GM12878 (cell line): Measurements from ENCODE around the gene GREB1. TPM values are rescaled to one million over a fixed set of nuclear protein-coding genes. Genes with fewer than 3 reads are reported as not detected.

Source experiments
- ATAC-seq: fragments of 200-7000 bp; cut with Tn5 transposase; 3 replicates; pipeline ENCODE4 v1.9.1; 2020; ENCODE audit warnings: mild to moderate bottlenecking, moderate library complexity
- BruUV-seq: library from RNA; stranded (reverse); fragments of 400-500 nt; replicated peaks from 2 replicates; lab custom pipeline; 2021; lab: Mats Ljungman, UMichigan
- CTCF ChIA-PET: fragments of 300-600 bp; sonication (Branson Sonifier 250); formaldehyde crosslinking; extraction: SDS; loops from one replicate; lab custom pipeline; 2021; ENCODE audit warnings: inconsistent platforms; lab: Yijun Ruan, JAX
- POLR2A ChIA-PET: fragments of 350-600 bp; formaldehyde crosslinking; extraction: SDS; loops from one replicate; lab custom pipeline; 2021; ENCODE audit warnings: inconsistent platforms; lab: Charles Lee
- RAD21 ChIA-PET: fragments of 300-600 bp; sonication (Branson Sonifier 250); formaldehyde crosslinking; loops from one replicate; lab custom pipeline; 2023; ENCODE audit warnings: antibody characterized with exemption; ENCODE audit not compliant: unreplicated experiment; lab: Charles Lee
- SMC1A ChIA-PET: fragments of 300-600 bp; sonication (Branson Sonifier 250); formaldehyde crosslinking; loops from one replicate; lab custom pipeline; 2023; ENCODE audit not compliant: unreplicated experiment, uncharacterized antibody; lab: Charles Lee
- DNase-seq: peaks from one replicate; pipeline ENCODE4 v3.0.0-alpha.2; 2011; ENCODE audit warnings: low read depth, low spot score
- FAIRE-seq: peaks from 3 replicates; lab custom pipeline; 2011; peaks lifted over from hg19 to GRCh38; lab: Jason Lieb, UNC
- H2AFZ ChIP-seq: 2 replicates; pipeline ENCODE4 v1.6.0; 2011; ENCODE audit warnings: low read depth, low read length, control low read depth; ENCODE audit not compliant: control insufficient read depth
- H3K27ac ChIP-seq: 2 replicates; pipeline ENCODE4 v1.5.1; 2011; ENCODE audit warnings: control low read depth; ENCODE audit not compliant: control insufficient read depth, insufficient read depth
- H3K27me3 ChIP-seq, 2 experiments: replicated peaks in 1 of 2; 2 replicates each; pipeline versions ENCODE4 v1.6.0 to v1.6.1; 2011; ENCODE audit warnings: low read length in 1 of 2; ENCODE audit not compliant: control insufficient read depth in 2 of 2, insufficient read depth in 2 of 2
- H3K36me3 ChIP-seq, 2 experiments: 2 replicates each; pipeline ENCODE4 v1.5.1; 2011; ENCODE audit warnings: low read length in 1 of 2; ENCODE audit not compliant: control insufficient read depth in 2 of 2, insufficient read depth in 2 of 2
- H3K4me1 ChIP-seq: 2 replicates; pipeline ENCODE4 v1.6.1; 2011; ENCODE audit warnings: mild to moderate bottlenecking, low read length, moderate library complexity, mixed read lengths; ENCODE audit not compliant: control insufficient read depth, insufficient read depth
- H3K4me2 ChIP-seq: 2 replicates; pipeline ENCODE4 v1.6.0; 2011; ENCODE audit warnings: control low read depth; ENCODE audit not compliant: control insufficient read depth, insufficient read depth
- H3K4me3 ChIP-seq: fragments of 200-600 bp; sonication (generic); 2 replicates; pipeline ENCODE4 v1.5.1; 2016
- H3K79me2 ChIP-seq: 2 replicates; pipeline ENCODE4 v1.6.0; 2011; ENCODE audit warnings: low read length; ENCODE audit not compliant: control insufficient read depth, insufficient read depth
- H3K9ac ChIP-seq: 2 replicates; pipeline ENCODE4 v1.8.0; 2011; ENCODE audit warnings: low read length, control low read depth, mixed read lengths; ENCODE audit not compliant: control insufficient read depth, insufficient read depth
- H3K9me3 ChIP-seq: replicated peaks from 3 replicates; pipeline ENCODE4 v1.5.1; 2011; ENCODE audit warnings: mild to moderate bottlenecking, low read length; ENCODE audit not compliant: control insufficient read depth, insufficient read depth
- H4K20me1 ChIP-seq: 2 replicates; pipeline ENCODE4 v1.6.0; 2011; ENCODE audit not compliant: control insufficient read depth, insufficient read depth
- BHLHE40 ChIP-seq, 2 experiments: fragments of 450-650 bp in 1 of 2; IDR thresholded peaks; 2 replicates each; pipeline ENCODE4 v1.6.1; 2011 to 2017; ENCODE audit warnings: low read depth in 2 of 2, borderline replicate concordance in 1 of 2, improper control_type of control experiment in 1 of 2, low read length in 1 of 2, mild to moderate bottlenecking in 1 of 2
- CBX3 ChIP-seq: fragments of 200-600 bp; sonication (generic); IDR thresholded peaks from 2 replicates; pipeline ENCODE4 v1.6.1; 2016; ENCODE audit warnings: low read depth, borderline replicate concordance
- CBX5 ChIP-seq: sonication (generic); IDR thresholded peaks from 2 replicates; pipeline ENCODE4 v1.6.1; 2016; ENCODE audit warnings: low read depth, moderate library complexity, mild to moderate bottlenecking, inconsistent platforms
- HDGF ChIP-seq: fragments of 450-650 bp; IDR thresholded peaks from 2 replicates; pipeline ENCODE4 v1.6.1; 2016; ENCODE audit warnings: antibody characterized with exemption
- JUND ChIP-seq: IDR thresholded peaks from 2 replicates; pipeline ENCODE4 v1.6.1; 2012; ENCODE audit warnings: low read depth, mild to moderate bottlenecking, low read length, improper control_type of control experiment, moderate library complexity
- NBN ChIP-seq: fragments of 450-650 bp; IDR thresholded peaks from 2 replicates; pipeline ENCODE4 v1.6.1; 2016
- NRF1 ChIP-seq: conservative IDR thresholded peaks from 2 replicates; pipeline ENCODE4 v1.6.1; 2011; ENCODE audit warnings: mild to moderate bottlenecking, low read depth, low read length, improper control_type of control experiment
- RCOR1 ChIP-seq: conservative IDR thresholded peaks from 2 replicates; pipeline ENCODE4 v1.6.1; 2012; ENCODE audit warnings: low read depth, low read length, improper control_type of control experiment
- SMC3 ChIP-seq: IDR thresholded peaks from 2 replicates; pipeline ENCODE4 v1.6.1; 2011; ENCODE audit warnings: low read length, improper control_type of control experiment, borderline replicate concordance
- SRF ChIP-seq, 2 experiments: IDR thresholded peaks; 2 replicates each; pipeline ENCODE4 v1.6.1; 2011; ENCODE audit warnings: low read depth in 2 of 2, low read length in 2 of 2, mild to moderate bottlenecking in 1 of 2, moderate library complexity in 1 of 2
- STAT3 ChIP-seq: IDR thresholded peaks from 2 replicates; pipeline ENCODE4 v1.6.1; 2011; ENCODE audit warnings: low read depth, low read length, improper control_type of control experiment
- SUPT20H ChIP-seq: IDR thresholded peaks from 2 replicates; pipeline ENCODE4 v1.6.1; 2011; ENCODE audit warnings: low read depth, mild to moderate bottlenecking, low read length, moderate library complexity, borderline replicate concordance; ENCODE audit not compliant: control insufficient read depth
- TBL1XR1 ChIP-seq: IDR thresholded peaks from 2 replicates; pipeline ENCODE4 v1.6.1; 2012; ENCODE audit warnings: low read depth, low read length, improper control_type of control experiment
- YBX1 ChIP-seq: fragments of 450-650 bp; IDR thresholded peaks from 2 replicates; pipeline ENCODE4 v1.6.1; 2016; ENCODE audit warnings: antibody characterized with exemption
- ZNF217 ChIP-seq: fragments of 450-650 bp; IDR thresholded peaks from 2 replicates; pipeline ENCODE4 v1.6.1; 2017; ENCODE audit warnings: antibody characterized with exemption, mild to moderate bottlenecking
- WGBS: methylation state at CpG from one replicate; pipeline ENCODE4 v1.1.6; 2016; ENCODE audit warnings: low lambda C conversion rate; ENCODE audit not compliant: insufficient replicate concordance, insufficient coverage; ENCODE audit errors: missing lambda C conversion rate; 5-methylcytosine and 5-hydroxymethylcytosine counted together
- in situ Hi-C: fragments of 300-500 bp; cut with MboI; formaldehyde crosslinking; loops from 9 replicates; pipeline ENCODE4 v1.14.3; 2018; ENCODE audit warnings: mixed read lengths
- intact Hi-C: fragments of 100-400 bp; cut with micrococcal nuclease; formaldehyde crosslinking; loops from one replicate; pipeline ENCODE4 v1.14.2; 2022; ENCODE audit not compliant: unreplicated experiment
- polyA plus RNA-seq, 11 experiments: library from polyadenylated mRNA; depleted of rRNA in 4 of 11; unstranded in 6 of 11; stranded (reverse) in 5 of 11; fragments of >200 nt; fragmentation: Nextera tagmentation in 4 of 11; fragmentation: Illumina TruSeq in 1 of 11; extraction: Ambion mirVana in 4 of 11; extraction: Trizol in 1 of 11; gene quantifications; 1 replicate in 1 of 11; 2 replicates in 10 of 11; pipeline versions ENCODE4 v1.2.1 to v1.2.3, GENCODE V29; 2011 to 2016; ENCODE audit warnings: inconsistent platforms in 2 of 11, missing spikeins in 2 of 11, low read depth in 1 of 11
- total RNA-seq, 4 experiments: library from RNA; depleted of rRNA in 3 of 4; stranded (reverse); fragments of >200 nt in 3 of 4; fragmentation: Illumina TruSeq in 1 of 4; extraction: Trizol in 1 of 4; gene quantifications; 2 replicates each; pipeline versions ENCODE4 v1.2.1 to v1.2.3, GENCODE V29; 2013 to 2021

GREB1 gene
- total and polyA plus RNA-seq, 10 of the 15 experiments (the other 5 are each of a cell fraction or from before 2014, with no cell fraction given), result 0.09 to 2.1 (median 0.37) TPM; not detected in 1

DNA sequence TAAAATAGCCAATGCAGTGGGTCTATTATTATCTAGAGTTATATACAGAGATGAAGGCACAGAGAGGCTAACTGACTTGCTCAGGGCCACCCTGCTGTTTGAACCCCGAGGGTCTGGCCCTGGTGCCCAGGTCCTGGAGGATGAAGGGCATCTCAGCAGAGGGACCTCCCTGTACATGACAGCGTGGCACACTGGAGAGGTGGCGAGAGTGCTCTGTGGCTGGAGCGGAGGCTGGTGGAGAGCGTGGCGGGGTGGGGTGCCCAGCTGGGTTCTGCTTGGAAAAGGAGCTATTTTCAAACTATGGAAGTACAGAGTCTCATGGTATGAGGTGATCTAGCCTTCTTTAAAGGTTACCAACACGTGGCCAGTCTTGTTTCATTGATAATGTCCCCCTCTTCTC is 35.8 kb downstream of the GREB1 start:
- no TSS peak for BruUV-seq
- no peak overlapping the region for H2AFZ ChIP-seq
- ChIA-PET CTCF (interaction anchor here (1.1 kb wide), 1 partner anchor 13 kb away, joined by 4 read pairs; no protein-coding TSS in a partner anchor), SMC1A (no interaction called here), RAD21 (interaction anchor here (0.6 kb wide), 1 partner anchor 15 kb away, joined by 5 read pairs; no protein-coding TSS in a partner anchor), POLR2A (no interaction called here)
- no peak overlapping the region for H3K9ac ChIP-seq
- H3K27ac ChIP-seq, result no peak overlapping the region
- DNase-seq, result no peak
- no peak for ATAC-seq
- no peaks in the 10 kb centered on the region for H3K27me3 ChIP-seq
- no peaks in the 10 kb centered on the region for H4K20me1 ChIP-seq
- FAIRE-seq, result no peak
- WGBS, result 46% methylated on average over 7 of the region's 7 CpGs
- no peaks in the 10 kb centered on the region for H3K79me2 ChIP-seq
- no peaks in the 10 kb centered on the region for H3K9me3 ChIP-seq
- no peak for TF ChIP-seq SUPT20H
- TF ChIP-seq BHLHE40 (IDR thresholded peaks at IDR 0.05; ENCODE audit: borderline replicate concordance in 1 of 2, low read depth in 2 of 2, low read length in 1 of 2), result no peak
- TF ChIP-seq RCOR1, result no peak
- TF ChIP-seq STAT3, result no peak
- no peak for TF ChIP-seq YBX1
- no peak for TF ChIP-seq CBX5
- TF ChIP-seq NRF1, result no peak
- TF ChIP-seq CBX3, result no peak
- no peak for TF ChIP-seq JUND
- TF ChIP-seq ZNF217, result no peak
- TF ChIP-seq TBL1XR1, result no peak
- TF ChIP-seq HDGF, result no peak
- TF ChIP-seq SMC3, result no peak
- TF ChIP-seq SRF (IDR thresholded peaks at IDR 0.05; ENCODE audit: low read depth in 2 of 2, low read length in 2 of 2), result no peak
- TF ChIP-seq NBN, result no peak
- no peaks in the 10 kb centered on the region for H3K4me1 ChIP-seq
- H3K4me2 ChIP-seq, result no peak overlapping the region
- intact Hi-C loops, result no loop called here
- no peak overlapping the region for H3K4me3 ChIP-seq
- in situ Hi-C loops, result no loop called here
- no peaks in the 10 kb centered on the region for H3K36me3 ChIP-seq
